Astrocyte (in vitro differentiated cells and primary cell): ENCODE measurements around the gene SPPL2A. TPM values are rescaled to one million over a fixed set of nuclear protein-coding genes. Genes with fewer than 3 reads are reported as not detected.

ENCODE experiments used
- DNase-seq: peaks from one replicate; pipeline ENCODE4 v3.0.0-alpha.2; 2010; ENCODE audit warnings: low read depth
- FAIRE-seq: peaks from 2 replicates; lab custom pipeline; 2011; peaks lifted over from hg19 to GRCh38; lab: Jason Lieb, UNC
- H2AFZ ChIP-seq: 2 replicates; pipeline ENCODE4 v1.6.0; 2012; ENCODE audit warnings: low read depth, low read length, inconsistent platforms
- H3K27ac ChIP-seq: 2 replicates; pipeline ENCODE4 v1.5.1; 2011; ENCODE audit warnings: low read depth, low read length, inconsistent platforms
- H3K27me3 ChIP-seq: 2 replicates; pipeline ENCODE4 v1.6.0; 2011; ENCODE audit warnings: low read length, inconsistent platforms; ENCODE audit not compliant: insufficient read depth
- H3K36me3 ChIP-seq: 2 replicates; pipeline ENCODE4 v1.5.1; 2011; ENCODE audit warnings: low read length, inconsistent platforms; ENCODE audit not compliant: insufficient read depth
- H3K4me1 ChIP-seq: 2 replicates; pipeline ENCODE4 v1.5.1; 2011; ENCODE audit warnings: low read length, inconsistent platforms; ENCODE audit not compliant: insufficient read depth
- H3K4me2 ChIP-seq: 2 replicates; pipeline ENCODE4 v1.6.0; 2012; ENCODE audit warnings: low read length, inconsistent platforms
- H3K4me3 ChIP-seq: 2 replicates; pipeline ENCODE4 v1.5.1; 2011; ENCODE audit warnings: low read depth, mild to moderate bottlenecking, low read length, inconsistent platforms; ENCODE audit not compliant: insufficient read depth
- H3K79me2 ChIP-seq: 2 replicates; pipeline ENCODE4 v1.6.0; 2012; ENCODE audit warnings: mild to moderate bottlenecking, low read length, inconsistent platforms; ENCODE audit not compliant: insufficient read depth
- H3K9ac ChIP-seq: 2 replicates; pipeline ENCODE4 v1.6.0; 2012; ENCODE audit warnings: mild to moderate bottlenecking, low read length, inconsistent platforms
- H3K9me3 ChIP-seq: 2 replicates; pipeline ENCODE4 v1.5.1; 2012; ENCODE audit warnings: low read depth, mild to moderate bottlenecking, low read length, inconsistent platforms; ENCODE audit not compliant: insufficient read depth
- H4K20me1 ChIP-seq: 2 replicates; pipeline ENCODE4 v1.6.0; 2012; ENCODE audit warnings: low read length, inconsistent platforms; ENCODE audit not compliant: insufficient read depth
- H3K27ac Mint-ChIP-seq: one replicate; pipeline ENCODE4 v1.8.0; 2021; ENCODE audit warnings: mild to moderate bottlenecking, mixed read lengths; ENCODE audit not compliant: unreplicated experiment
- H3K27me3 Mint-ChIP-seq: one replicate; pipeline ENCODE4 v1.8.0; 2021; ENCODE audit warnings: low read depth, mixed read lengths; ENCODE audit not compliant: unreplicated experiment
- H3K36me3 Mint-ChIP-seq: one replicate; pipeline ENCODE4 v1.8.0; 2021; ENCODE audit warnings: low read depth, mixed read lengths; ENCODE audit not compliant: unreplicated experiment
- H3K4me1 Mint-ChIP-seq: one replicate; pipeline ENCODE4 v1.8.0; 2021; ENCODE audit warnings: low read depth, mixed read lengths; ENCODE audit not compliant: unreplicated experiment
- H3K4me3 Mint-ChIP-seq: one replicate; pipeline ENCODE4 v1.8.0; 2021; ENCODE audit warnings: mild to moderate bottlenecking, moderate library complexity, mixed read lengths; ENCODE audit not compliant: unreplicated experiment
- H3K9me3 Mint-ChIP-seq: one replicate; pipeline ENCODE4 v1.8.0; 2021; ENCODE audit warnings: mild to moderate bottlenecking, mixed read lengths; ENCODE audit not compliant: unreplicated experiment
- EZH2 ChIP-seq: IDR thresholded peaks from 2 replicates; pipeline ENCODE4 v1.6.1; 2012; ENCODE audit warnings: mild to moderate bottlenecking, low read length, inconsistent platforms; ENCODE audit not compliant: insufficient read depth
- total RNA-seq: library from RNA; stranded (reverse); gene quantifications from 2 replicates; pipeline ENCODE4 v1.2.1, GENCODE V29; 2021
- TF ChIP-seq, protein P1 (sequence below): IDR thresholded peaks from 2 replicates; pipeline ENCODE4 v1.5.1; 2011; ENCODE audit warnings: low read depth, mild to moderate bottlenecking, inconsistent platforms, low read length, moderate library complexity; ENCODE audit not compliant: insufficient read depth

SPPL2A gene
- total RNA-seq, 1 donor from 2014 or later: 56.0 TPM

DNA sequence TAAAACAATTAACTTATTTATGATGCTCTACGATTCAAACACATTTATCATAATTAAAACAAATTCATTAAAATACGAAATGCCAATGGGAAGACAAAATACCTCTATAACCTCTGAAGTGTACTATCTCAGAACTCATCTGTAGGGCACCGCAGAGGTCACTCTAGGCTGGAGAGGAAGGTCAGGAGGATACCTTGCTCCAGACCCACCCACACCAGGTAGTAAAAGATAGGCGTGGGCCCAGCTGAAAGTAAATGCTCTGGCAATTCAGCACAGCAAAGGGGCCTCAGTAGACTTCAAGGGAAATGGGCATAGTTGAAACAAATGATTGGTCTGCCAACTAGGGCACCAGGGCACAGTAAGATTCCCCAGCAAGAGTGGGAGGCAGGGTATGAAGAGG lies 26.0 kb upstream of the SPPL2A start:
- H3K4me1 Mint-ChIP-seq: peaks cover 5% of the 10 kb centered on the region
- H2AFZ ChIP-seq: no peak overlapping the region
- TF ChIP-seq EZH2: no peak
- TF ChIP-seq, protein P1, sequence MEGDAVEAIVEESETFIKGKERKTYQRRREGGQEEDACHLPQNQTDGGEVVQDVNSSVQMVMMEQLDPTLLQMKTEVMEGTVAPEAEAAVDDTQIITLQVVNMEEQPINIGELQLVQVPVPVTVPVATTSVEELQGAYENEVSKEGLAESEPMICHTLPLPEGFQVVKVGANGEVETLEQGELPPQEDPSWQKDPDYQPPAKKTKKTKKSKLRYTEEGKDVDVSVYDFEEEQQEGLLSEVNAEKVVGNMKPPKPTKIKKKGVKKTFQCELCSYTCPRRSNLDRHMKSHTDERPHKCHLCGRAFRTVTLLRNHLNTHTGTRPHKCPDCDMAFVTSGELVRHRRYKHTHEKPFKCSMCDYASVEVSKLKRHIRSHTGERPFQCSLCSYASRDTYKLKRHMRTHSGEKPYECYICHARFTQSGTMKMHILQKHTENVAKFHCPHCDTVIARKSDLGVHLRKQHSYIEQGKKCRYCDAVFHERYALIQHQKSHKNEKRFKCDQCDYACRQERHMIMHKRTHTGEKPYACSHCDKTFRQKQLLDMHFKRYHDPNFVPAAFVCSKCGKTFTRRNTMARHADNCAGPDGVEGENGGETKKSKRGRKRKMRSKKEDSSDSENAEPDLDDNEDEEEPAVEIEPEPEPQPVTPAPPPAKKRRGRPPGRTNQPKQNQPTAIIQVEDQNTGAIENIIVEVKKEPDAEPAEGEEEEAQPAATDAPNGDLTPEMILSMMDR: no peak

DNA sequence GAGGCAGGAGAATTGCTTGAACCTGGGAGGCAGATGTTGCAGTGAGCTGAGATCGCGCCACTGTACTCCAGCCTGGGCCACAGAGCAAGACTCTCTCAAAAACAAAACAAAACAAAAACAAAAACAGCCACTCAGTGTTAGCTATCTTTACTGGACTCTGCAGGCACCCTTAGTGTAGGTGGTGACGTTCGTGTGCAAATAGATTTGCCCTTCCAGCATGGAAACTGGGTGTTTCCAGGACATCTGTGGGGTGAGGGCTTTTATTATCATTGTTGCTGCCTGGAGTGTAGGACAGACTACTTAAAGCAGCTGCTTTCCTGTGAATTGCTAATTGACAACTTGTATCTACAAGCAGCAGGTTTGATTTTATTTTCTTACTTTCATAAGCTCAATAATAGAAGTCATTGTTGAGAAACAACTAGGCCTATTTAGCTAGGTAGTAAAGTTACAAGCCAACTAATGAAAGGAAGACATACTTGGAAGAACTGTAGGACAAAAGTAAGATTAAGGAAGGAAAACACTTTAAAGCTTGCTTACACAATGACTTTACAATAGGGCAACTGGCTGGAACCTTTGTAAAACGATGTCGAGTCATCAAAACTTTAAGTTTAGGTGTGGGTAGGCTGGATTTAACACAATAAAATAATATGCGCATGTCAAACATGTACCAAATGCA lies 25.4 kb upstream of the SPPL2A start:
- Histone ChIP-seq H3K4me1 (no peaks in the 10 kb centered on the region), H3K27ac (no peak overlapping the region), H3K4me2 (no peak overlapping the region), H3K79me2 (no peaks in the 10 kb centered on the region), H3K4me3 (no peak overlapping the region), H3K9me3 (no peaks in the 10 kb centered on the region), H3K9ac (no peak overlapping the region), H4K20me1 (no peaks in the 10 kb centered on the region), H3K27me3 (no peaks in the 10 kb centered on the region), H3K36me3 (no peaks in the 10 kb centered on the region), H2AFZ (no peak overlapping the region)
- DNase-seq: no peak
- Mint-ChIP-seq H3K9me3 (no peaks in the 10 kb centered on the region), H3K27ac (no peak overlapping the region), H3K4me1 (peaks cover 7% of the 10 kb centered on the region), H3K27me3 (peaks cover 2% of the 10 kb centered on the region), H3K36me3 (peaks cover 1% of the 10 kb centered on the region), H3K4me3 (no peak overlapping the region)
- TF ChIP-seq, protein P1: no peak
- TF ChIP-seq EZH2: no peak
- no peak for FAIRE-seq

More for the DNA sequence above, 26.0 kb upstream of the SPPL2A start:
- Histone ChIP-seq H3K27ac (no peak overlapping the region), H3K79me2 (no peaks in the 10 kb centered on the region), H3K4me1 (no peaks in the 10 kb centered on the region), H3K27me3 (no peaks in the 10 kb centered on the region), H3K4me2 (no peak overlapping the region), H3K4me3 (no peak overlapping the region), H3K9me3 (no peaks in the 10 kb centered on the region), H4K20me1 (no peaks in the 10 kb centered on the region), H3K9ac (no peak overlapping the region), H3K36me3 (no peaks in the 10 kb centered on the region)
- no peak overlapping the region for H3K27ac Mint-ChIP-seq
- FAIRE-seq (no peak), DNase-seq (no peak)
- H3K9me3 Mint-ChIP-seq: no peaks in the 10 kb centered on the region
- H3K36me3 Mint-ChIP-seq: peaks cover 1% of the 10 kb centered on the region
- H3K27me3 Mint-ChIP-seq: peaks cover 2% of the 10 kb centered on the region
- no peak overlapping the region for H3K4me3 Mint-ChIP-seq

DNA sequence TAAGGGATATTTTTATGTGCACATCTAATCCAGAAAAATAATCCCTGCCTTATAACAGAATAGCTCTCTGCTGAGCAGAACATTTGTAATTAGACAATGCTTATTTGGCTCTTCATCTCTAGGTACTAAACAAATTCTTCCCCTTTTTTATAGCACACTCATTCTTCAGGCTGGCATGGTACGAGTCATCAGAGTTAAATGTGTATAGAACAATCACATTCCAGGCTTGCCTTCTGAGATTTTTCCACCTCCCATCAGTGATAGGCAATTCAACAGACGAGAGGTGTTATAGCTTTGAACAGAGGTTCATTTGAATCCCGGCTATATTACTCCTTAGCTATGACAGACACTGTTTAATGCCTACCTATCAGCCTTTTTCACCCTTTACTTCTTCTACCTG lies 21.4 kb upstream of the SPPL2A start:
- no peaks in the 10 kb centered on the region for H4K20me1 ChIP-seq
- H3K4me1 ChIP-seq: no peaks in the 10 kb centered on the region
- TF ChIP-seq EZH2: no peak
- Mint-ChIP-seq H3K27me3 (no peaks in the 10 kb centered on the region), H3K4me3 (no peak overlapping the region), H3K27ac (peak overlapping the region; percentile 53), H3K36me3 (peaks cover 1% of the 10 kb centered on the region), H3K9me3 (no peaks in the 10 kb centered on the region), H3K4me1 (peaks cover 7% of the 10 kb centered on the region)
- no peak overlapping the region for H3K27ac ChIP-seq
- no peak overlapping the region for H3K4me3 ChIP-seq
- no peaks in the 10 kb centered on the region for H3K36me3 ChIP-seq
- no peak overlapping the region for H3K4me2 ChIP-seq
- DNase-seq (no peak), FAIRE-seq (no peak)
- no peak overlapping the region for H2AFZ ChIP-seq
- no peaks in the 10 kb centered on the region for H3K9me3 ChIP-seq
- no peak overlapping the region for H3K9ac ChIP-seq
- H3K79me2 ChIP-seq: no peaks in the 10 kb centered on the region
- H3K27me3 ChIP-seq: no peaks in the 10 kb centered on the region
